Stimulated activated CD4-positive, alpha-beta T cell treated with anti-CD3 and anti-CD28 coated beads, Interleukin-12 subunit alpha, Interleukin-12 subunit beta, amount 100 ng/mL, for 4 hours (primary cell): ENCODE measurements around the gene RIPOR2.
A peak's percentile ranks its signal among the peaks of the same experiment; 100 is the strongest.

ENCODE experiments used
- DNase-seq: peaks from one replicate; pipeline ENCODE4 v3.0.0-alpha.2; 2020

RIPOR2 gene

GRCh38 chr6:24874776-24875533, 60.8 kb downstream of the RIPOR2 start:
- no peak for DNase-seq

DNA sequence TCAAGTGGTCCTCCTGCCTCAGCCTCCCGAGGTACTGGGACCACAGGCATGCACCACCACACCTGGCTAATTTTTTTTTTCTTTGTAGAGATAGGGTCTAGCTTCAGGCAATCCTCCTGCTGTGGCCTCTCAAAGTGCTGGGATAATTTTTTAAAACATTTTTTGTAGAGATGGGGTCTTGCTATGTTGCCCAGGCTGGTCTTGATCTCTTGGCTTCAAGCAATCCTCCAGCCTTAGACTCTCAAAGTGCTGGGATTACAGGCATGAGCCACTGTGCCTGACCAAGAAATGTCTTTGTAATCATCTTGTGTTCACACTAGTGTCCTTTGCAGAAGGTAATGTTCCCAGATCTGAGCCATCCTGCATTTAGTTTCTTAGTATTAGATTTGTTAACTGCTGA, 61.6 kb downstream of the RIPOR2 start:
- no peak for DNase-seq

- DNase-seq = no peak
These were observed 63.0 kb downstream of the RIPOR2 start for GRCh38 chr6:24872779-24873178.

DNA sequence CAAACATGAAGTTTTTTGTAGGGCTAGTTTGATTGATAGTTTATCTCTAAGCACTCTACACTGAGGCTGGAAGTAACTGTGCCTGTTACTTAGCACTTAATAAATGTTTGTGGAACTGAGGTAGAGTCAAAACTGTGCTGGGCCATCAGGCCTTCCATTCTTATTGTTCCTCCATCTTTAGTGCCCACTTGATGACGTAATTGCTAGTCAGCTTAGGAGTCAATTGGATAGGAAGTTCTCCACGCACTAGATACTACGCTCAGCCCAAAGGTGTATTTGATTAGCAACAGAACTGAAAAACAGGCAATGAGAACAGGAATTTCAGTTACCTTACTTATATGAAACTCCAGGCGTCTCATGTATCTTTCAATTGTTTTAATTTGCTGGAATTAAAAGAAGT, 67.0 kb downstream of the RIPOR2 start:
- no peak for DNase-seq

GRCh38 chr6:24867104-24867703, 68.6 kb downstream of the RIPOR2 start:
- no peak for DNase-seq

DNA sequence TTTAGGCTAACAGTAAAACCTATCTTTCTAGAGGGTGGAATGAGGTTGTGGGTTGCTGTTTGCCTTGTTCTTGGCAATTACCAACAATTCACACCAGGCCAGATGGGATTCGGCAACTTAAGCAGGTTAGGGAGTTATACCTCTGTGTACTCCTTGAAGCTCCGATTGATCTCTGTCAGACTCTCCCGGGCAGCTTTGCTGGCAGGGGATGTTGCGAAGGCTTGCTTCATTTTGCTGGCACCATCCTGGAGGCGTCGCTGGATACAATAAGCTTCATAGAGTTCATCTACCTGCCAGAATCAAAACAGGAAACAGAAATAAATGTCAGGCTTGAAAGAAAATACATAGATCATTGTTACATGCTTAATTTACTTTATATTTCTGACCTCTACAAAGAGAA, 70.6 kb downstream of the RIPOR2 start:
- DNase-seq = no peak

DNA sequence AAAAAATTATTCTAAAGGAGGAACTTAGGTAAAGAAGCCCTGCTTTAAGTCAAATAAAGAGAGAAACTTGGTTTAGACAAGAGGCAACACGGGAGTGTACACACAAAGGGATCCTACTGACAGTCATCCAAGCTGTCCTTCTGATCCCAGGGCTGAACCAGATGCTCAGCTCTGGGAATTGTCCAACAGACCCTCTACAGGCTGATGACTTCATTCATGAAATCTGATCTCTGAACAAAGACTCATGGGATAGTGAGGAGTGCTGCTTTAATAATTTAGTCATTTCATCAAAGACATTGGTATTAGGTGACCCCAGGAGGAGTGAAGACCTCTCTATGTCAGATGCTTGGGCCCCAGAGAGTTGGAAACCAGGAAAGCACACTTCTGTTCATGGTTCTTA, 71.4 kb downstream of the RIPOR2 start:
- DNase-seq = no peak

- DNase-seq = no peak
These were observed 73.8 kb downstream of the RIPOR2 start for GRCh38 chr6:24861934-24862333.

DNA sequence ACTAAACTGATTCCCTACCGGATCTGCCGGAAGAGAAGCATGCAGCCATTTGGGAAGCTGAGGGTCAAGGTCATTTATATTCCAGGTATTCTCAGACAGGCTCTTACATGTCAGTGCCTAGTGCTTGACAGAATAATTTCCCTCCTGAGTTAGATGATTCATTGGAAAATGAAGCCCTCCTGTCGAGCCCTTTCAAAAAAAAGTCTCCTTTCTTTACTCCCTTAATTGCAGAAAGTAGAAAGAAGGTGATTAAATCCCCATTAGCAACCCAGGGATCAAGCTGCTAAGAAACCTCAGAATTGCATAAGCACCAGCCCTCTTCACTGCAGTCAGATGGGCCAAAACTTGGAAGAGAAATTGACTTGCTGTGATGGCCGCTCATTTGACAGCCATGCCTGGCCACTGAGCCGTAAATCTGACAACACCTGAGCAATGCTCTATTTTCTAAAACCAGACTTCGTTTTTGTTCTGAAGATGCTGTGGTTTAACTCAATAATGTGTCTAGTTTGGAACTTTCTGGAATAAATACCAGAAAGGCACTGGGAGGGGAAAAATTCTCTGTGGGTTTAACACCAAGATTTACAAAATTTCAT, 76.1 kb downstream of the RIPOR2 start:
- DNase-seq = no peak

GRCh38 chr6:24859132-24859531, 76.6 kb downstream of the RIPOR2 start:
- DNase-seq = no peak

- no peak for DNase-seq
These were observed 77.5 kb downstream of the RIPOR2 start for GRCh38 chr6:24858177-24858653.

DNA sequence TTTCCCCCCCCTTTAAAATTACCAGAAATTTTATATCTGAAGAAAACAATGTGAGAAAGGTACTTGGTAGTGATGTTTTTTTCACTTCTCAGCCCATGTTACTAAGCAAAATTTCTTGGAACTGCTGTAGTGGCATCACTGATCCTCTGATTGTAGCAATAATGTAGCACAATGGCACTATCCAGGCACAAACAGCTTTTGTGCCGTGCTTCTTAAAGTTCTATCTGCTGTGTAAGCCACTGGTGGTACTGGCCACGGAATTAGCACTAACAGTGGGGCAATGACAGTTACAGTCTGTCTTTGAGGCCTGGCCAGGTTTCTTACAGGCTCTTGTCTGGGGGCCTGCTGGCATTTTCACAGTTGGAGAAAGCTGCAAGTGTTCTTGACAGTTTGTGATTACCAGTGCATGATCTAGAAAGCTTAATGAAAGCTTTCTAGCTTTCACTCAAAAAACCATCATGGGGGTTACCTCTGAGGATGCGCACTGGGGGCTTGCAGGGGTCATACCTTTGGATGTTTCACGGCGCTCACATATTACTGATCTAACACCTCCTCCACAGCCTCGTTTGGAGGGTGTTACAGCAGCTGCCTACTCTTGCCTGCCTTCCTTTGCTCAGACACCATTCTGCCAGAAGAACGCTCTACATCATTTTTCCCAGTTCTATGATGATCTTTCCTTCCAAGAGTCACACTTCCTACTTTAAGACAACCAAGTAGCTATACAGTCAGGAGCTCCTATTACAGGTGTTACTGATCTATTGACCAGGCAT, 78.7 kb downstream of the RIPOR2 start:
- no peak for DNase-seq

- no peak for DNase-seq
These were observed 79.5 kb downstream of the RIPOR2 start for GRCh38 chr6:24856246-24856599.

- DNase-seq = peak; percentile 42
These were observed 80.1 kb downstream of the RIPOR2 start for GRCh38 chr6:24855395-24856245.

DNA sequence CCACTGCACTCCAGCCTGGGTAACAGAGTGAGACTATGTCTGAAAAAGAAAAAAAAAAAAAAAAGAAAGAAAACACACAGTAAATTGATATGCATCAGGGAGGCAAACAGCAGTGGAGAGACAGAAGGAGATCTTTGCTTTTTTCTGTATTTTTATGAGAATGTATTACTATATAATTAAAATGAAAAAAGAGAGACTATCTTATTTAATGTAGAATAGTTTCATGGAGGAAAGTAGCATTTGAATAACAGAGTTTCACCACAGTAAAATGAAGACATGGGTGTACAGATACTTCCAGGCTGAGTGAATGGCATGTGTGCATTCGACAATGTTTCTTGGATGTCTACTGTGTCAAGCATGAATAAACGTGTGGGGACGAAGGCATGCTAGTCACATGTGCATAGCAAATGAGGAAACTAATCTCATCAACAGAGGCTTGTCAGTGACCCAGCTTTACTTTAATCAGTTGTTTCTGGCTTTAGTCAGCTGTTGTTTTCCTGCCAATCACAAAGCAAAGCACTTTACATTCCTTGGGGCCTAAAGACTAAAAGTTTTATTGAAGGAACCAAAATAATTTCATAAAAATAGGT, 81.6 kb downstream of the RIPOR2 start:
- no peak for DNase-seq

DNA sequence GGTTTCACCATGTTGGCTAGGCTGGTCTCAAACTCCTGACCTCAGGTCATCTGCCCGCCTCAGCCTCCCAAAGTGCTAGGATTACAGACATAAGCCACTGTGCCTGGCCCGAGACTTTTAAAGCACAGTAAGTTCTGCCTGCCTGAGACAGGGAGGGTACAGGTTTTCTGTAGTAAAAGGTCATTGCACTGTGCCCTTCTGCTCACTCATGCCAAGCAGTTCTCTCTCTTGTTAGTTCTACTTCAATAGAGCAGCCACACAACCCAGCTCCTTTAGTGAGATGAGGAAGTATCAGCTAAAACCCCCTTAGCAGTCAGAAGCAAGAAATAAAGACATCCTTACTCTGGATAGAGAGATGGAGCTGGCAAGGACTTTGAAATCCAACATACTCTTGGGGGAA, 84.7 kb downstream of the RIPOR2 start:
- DNase-seq = no peak

GRCh38 chr6:24849713-24850112, 86.0 kb downstream of the RIPOR2 start:
- no peak for DNase-seq

DNA sequence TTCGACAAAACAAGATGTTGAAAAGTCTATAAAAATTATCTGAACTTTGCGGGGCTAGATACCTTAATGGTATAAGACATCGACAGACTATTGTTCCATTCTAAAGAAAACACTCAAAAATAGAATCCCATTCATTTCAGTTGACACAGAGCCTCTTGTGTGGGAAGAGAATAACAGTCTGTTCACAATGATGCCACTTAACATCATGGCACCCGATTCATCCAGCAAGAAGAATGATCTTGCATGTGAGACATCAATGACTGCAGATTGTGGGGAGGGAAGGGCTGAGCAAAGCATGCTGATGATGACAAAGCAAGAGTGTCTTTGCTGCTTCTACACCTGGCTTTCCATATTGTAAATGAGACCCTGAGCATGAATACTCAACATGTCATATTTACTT, 87.3 kb downstream of the RIPOR2 start:
- no peak for DNase-seq

- DNase-seq = no peak
These were observed 88.4 kb downstream of the RIPOR2 start for GRCh38 chr6:24847402-24847801.

GRCh38 chr6:24845578-24845977, 90.2 kb downstream of the RIPOR2 start:
- no peak for DNase-seq

GRCh38 chr6:24844903-24845302, 90.9 kb downstream of the RIPOR2 start:
- no peak for DNase-seq

GRCh38 chr6:24844061-24844460, 91.7 kb downstream of the RIPOR2 start:
- no peak for DNase-seq
